ENCODE results near the gene C2orf72. TPM values are rescaled to one million over a fixed set of nuclear protein-coding genes. Genes with fewer than 3 reads are reported as not detected.

Gene C2orf72
- total RNA-seq, 4 donors from 2014 or later: 0.06 to 0.83 (median 0.17) TPM; not detected in 1

DNA sequence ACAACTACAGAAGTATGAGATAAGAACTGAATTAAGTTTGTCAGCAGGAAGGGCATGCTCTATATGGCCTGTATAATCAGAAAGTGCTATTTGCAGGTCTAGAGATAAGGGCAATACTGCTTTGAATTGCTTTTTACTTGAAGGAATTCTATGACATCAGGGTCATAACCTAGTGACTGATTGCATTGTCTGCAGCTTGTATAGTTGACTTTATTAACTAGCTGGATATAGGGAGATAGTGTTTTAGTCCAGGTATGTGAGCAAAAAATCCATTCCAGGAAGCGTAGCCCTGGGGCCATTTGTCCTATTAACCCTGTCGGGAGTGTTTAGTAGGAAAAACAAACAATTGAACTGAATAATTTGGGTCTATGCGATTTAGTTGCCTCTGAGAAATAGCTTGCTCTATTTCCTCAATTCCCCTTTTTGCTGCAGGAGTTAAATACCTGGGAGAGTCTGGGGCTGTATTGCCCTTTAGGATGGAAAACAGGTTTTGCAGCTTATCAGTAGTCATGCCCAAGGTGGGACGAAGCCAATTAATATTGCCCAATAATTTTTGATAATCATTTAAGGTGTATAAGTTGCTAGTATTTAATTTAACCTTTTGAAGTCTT is 57.5 kb downstream of the C2orf72 start:
- no peak for TF ChIP-seq POLR2AphosphoS5 (IDR thresholded peaks at IDR 0.05)
- 94% methylated on average over 4 of the region's 4 CpGs for WGBS
- intact Hi-C loops (cut with DNase I): loop anchor here (10.0 kb wide), 1 partner anchor 170 kb away; no protein-coding TSS in a partner anchor

More for the DNA sequence above, 57.5 kb downstream of the C2orf72 start:
- Histone ChIP-seq H3K27me3 (no peaks in the 10 kb centered on the region), H3K4me1 (no peaks in the 10 kb centered on the region), H3K9me3 (peaks cover 0 to 10% (median 4%) of the 10 kb centered on the region in 4 donors), H3K4me3 (no peak overlapping the region), H3K27ac (replicated peaks in 1 of 4) (no peak overlapping the region), H3K36me3 (peaks cover 12 to 84% (median 50%) of the 10 kb centered on the region in 4 donors)
- DNase-seq (ENCODE audit: extremely low spot score): no peak

Other genes starting within 250 kb of the C2orf72 start
- 100 to 1,000 TPM in 2 of 4 donors, 10 to 100 TPM in 2; 84.0 to 145 (median 101) TPM for gene ITM2C, start 172.6 kb upstream of the C2orf72 start, total RNA-seq
- under 1 TPM in 2 of 4 donors, not detected in 2; 0.29 to 0.42 TPM for gene GPR55, start 112.3 kb upstream of the C2orf72 start, total RNA-seq
- gene SPATA3, start 41.4 kb upstream of the C2orf72 start, total RNA-seq: not detected
- 10 to 100 TPM; 47.3 to 55.2 (median 52.3) TPM for gene PSMD1, start 19.3 kb downstream of the C2orf72 start, total RNA-seq
- 10 to 100 TPM; 12.1 to 46.4 (median 14.9) TPM for gene HTR2B, start 87.5 kb downstream of the C2orf72 start, total RNA-seq
- gene ARMC9, start 161.1 kb downstream of the C2orf72 start, total RNA-seq: 100 to 1,000 TPM; 119 to 262 (median 152) TPM

All from esophagus muscularis mucosa (tissue), 4 donors.